NCI-H524 (cell line): ENCODE data around the gene EID2.

Source experiments
- DNase-seq, 2 experiments: peaks; one replicate each; lab custom pipeline; 2025; lab: John Stamatoyannopoulos, UW

EID2 gene

GRCh38 chr19:39502640-39503417 is 37.1 kb downstream of the EID2 start:
- no peak for DNase-seq

DNA sequence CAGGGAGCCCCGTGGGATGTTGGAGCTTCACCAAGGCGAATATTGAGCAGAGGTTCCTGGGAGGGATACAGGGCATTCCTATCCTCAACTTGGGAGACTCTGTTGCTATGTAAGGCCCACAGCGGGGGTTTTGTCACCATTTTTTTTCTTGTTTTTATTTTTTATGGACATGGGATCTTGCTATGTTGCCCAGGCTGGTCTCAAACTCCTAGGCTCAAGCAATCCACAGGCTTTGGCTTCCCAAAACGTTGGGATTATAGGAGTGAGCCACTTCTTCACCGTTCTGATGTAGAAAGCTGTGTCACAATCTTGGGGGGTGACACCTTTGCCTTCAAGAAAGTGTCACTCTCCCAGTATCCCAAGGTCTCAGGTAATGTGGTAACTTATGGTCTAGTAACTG is 38.6 kb downstream of the EID2 start:
- DNase-seq = no peak

GRCh38 chr19:39500543-39500942 is 39.4 kb downstream of the EID2 start:
- DNase-seq = no peak

DNA sequence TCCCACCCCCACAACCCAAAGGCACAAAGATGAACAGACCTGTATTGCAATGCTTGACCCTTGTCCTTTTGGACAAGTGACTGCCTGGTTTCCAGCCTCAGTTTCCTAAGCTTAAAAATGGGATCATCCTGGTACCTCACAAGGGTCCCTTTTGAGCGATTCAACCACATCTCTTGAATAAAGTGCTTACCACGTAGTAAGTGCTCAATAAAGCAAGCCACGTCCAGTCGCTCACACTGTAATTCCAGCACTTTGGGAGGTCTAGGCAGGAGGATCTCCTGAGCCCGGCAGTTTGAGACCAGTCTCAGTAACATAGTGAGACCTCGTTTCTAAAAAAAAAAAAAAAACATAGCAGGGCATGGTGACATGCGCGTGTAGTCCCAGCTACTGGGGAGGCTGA is 40.0 kb downstream of the EID2 start:
- DNase-seq = no peak

DNA sequence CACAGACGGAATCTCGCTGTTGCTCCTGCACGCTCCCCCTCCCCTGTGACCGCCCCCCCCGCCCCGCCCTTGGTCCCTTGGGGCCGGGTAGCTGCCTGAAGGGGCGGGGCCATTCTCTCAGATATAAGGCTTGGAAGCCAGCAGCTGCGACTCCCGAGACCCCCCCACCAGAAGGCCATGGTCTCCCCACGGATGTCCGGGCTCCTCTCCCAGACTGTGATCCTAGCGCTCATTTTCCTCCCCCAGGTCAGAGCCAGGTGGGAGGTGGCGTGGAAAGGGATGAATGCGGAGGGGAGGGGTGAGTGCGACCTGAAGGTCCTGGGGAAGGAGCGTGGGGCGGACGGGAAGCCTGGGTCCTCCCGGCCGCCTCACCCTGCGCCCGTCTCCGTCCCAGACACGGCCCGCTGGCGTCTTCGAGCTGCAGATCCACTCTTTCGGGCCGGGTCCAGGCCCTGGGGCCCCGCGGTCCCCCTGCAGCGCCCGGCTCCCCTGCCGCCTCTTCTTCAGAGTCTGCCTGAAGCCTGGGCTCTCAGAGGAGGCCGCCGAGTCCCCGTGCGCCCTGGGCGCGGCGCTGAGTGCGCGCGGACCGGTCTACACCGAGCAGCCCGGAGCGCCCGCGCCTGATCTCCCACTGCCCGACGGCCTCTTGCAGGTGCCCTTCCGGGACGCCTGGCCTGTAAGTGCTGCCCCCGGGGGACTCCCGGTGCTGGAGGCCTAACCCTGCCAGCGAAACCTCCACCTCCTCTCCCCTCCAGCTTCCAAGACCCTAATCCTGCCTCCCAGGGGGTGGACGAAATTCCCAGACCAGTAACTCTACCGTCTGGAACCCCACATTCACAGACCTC is 40.9 kb downstream of the EID2 start, which contains the start of gene DLL3:
Gene DLL3, plus strand, starts transcription at position 150 of the 845 bp plus-strand sequence. Its CDS starts 28 bp downstream, at position 178.
- DNase-seq = peak; percentile 70 to 83

DNA sequence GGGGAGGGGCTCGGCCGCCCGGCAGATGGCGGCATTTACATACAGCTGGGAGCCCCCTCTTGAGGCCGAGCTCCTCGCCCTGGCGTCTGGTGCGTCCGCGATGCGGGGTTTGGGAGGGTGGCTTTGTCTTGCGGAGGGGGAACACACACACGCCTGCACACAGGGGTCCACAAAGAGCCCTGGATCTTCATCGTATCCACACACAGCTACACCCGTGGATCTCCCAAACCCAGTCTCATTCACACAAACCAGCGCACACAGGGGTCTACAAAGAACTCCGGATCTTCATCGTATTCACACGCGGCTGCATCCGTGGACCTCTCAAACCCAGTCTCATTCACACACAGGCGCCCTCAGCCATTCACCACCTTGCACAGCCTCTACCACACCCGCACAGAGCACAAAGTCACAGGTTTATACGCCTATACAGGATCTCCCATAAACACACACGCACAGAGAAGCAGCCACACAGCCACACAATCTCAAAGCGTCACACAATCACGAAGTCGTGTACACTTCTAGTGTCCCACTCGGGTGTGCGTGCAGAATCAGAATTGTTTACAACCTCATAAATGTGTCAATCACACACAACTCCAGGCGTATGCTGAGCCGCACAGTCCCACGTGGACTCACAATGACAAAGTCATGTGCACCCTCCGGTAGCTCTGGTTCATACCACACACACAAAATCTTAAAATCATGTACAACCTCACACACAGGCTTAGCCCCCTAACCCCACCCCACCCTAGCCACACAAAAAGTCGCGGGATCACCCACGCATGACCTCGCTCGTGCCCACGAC is 41.8 kb downstream of the EID2 start:
- DNase-seq = peak; percentile 80 to 82

GRCh38 chr19:39497701-39497995 is 42.3 kb downstream of the EID2 start:
- DNase-seq = peak; percentile 97 to 98

DNA sequence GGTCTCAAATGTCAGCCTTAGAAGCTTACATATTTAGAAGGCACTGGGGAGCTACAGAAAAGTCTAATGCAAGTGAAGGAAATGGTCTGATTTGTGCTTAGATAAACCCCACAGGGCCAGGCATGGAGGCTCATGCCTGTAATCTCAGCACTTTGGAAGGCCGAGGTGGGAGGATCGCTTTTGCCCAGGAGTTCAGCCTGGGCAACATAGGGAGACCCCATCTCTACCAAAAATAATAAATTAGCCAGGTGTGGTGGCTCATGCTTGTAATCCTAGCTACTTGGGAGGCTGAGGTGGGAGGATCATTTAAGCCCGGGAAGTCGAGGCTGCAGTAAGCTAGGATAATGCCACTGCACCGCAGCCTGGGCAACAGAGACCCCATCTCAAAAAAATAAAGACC is 43.9 kb downstream of the EID2 start:
- no peak for DNase-seq

DNA sequence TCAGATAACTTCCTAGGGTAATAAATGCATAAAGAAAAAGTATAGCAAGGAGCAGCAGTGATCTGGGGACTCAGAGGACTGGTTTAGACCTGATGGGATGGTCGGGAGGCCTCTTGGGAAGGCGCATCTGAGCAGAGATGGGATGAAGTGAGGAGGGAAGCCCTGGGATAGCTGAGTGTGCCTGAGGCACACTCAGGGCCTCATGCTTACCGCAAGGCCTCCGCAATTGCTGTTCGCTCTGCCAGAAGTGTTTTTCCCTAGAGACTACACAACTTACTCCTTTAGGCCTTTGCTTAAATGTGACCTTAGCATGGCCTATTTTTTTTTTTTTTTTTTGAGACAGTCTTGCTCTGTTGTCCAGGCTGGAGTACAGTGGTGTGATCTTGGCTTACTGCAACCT is 45.3 kb downstream of the EID2 start:
- DNase-seq = no peak

GRCh38 chr19:39492788-39493187 is 47.2 kb downstream of the EID2 start:
- no peak for DNase-seq

GRCh38 chr19:39492225-39492624 is 47.7 kb downstream of the EID2 start:
- no peak for DNase-seq

DNA sequence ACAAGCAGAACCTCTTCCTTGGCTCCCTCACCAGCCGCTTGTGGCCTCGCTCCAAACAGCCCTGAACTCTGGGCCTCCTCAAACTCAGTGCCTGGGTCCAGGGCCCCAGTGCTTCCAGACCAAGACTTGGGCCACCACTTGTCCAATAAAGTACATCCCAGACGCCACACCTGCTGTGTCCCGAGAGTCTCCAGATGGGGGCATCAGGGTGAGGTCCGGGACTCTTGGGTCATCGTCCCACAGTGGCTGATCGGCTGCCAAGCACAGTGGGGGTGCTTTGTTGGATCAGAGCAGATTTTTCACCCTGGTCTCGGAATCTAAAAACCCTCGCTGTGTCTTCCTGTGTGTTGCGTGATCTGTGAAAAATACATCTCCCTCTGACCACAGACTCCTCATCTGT is 50.2 kb downstream of the EID2 start:
- no peak for DNase-seq
